Glutamatergic neuron (in vitro differentiated cells): ENCODE measurements around the gene EVPL. TPM values are rescaled to one million over a fixed set of nuclear protein-coding genes. Genes with fewer than 3 reads are reported as not detected.

Experiments
- DNase-seq: peaks from one replicate; pipeline ENCODE4 v3.0.0; 2022
- H3K27ac Mint-ChIP-seq: one replicate; pipeline ENCODE4 v1.8.0; 2020; ENCODE audit warnings: mild to moderate bottlenecking, mixed read lengths, inconsistent platforms; ENCODE audit not compliant: unreplicated experiment
- H3K27me3 Mint-ChIP-seq: one replicate; pipeline ENCODE4 v1.8.0; 2020; ENCODE audit warnings: mild to moderate bottlenecking, moderate library complexity, mixed read lengths, inconsistent platforms; ENCODE audit not compliant: unreplicated experiment
- H3K36me3 Mint-ChIP-seq: one replicate; pipeline ENCODE4 v1.8.0; 2020; ENCODE audit warnings: mild to moderate bottlenecking, mixed read lengths, inconsistent platforms; ENCODE audit not compliant: unreplicated experiment
- H3K4me1 Mint-ChIP-seq: one replicate; pipeline ENCODE4 v1.8.0; 2020; ENCODE audit warnings: mild to moderate bottlenecking, low read depth, mixed read lengths, inconsistent platforms; ENCODE audit not compliant: unreplicated experiment
- H3K4me3 Mint-ChIP-seq: one replicate; pipeline ENCODE4 v1.8.0; 2020; ENCODE audit warnings: mild to moderate bottlenecking, mixed read lengths, inconsistent platforms; ENCODE audit not compliant: unreplicated experiment
- H3K9me3 Mint-ChIP-seq: one replicate; pipeline ENCODE4 v1.8.0; 2020; ENCODE audit warnings: mild to moderate bottlenecking, moderate library complexity, mixed read lengths, inconsistent platforms; ENCODE audit not compliant: unreplicated experiment
- CTCF ChIP-seq: fragments of 200-600 bp; sonication (generic); IDR thresholded peaks from one replicate; pipeline ENCODE4 v1.5.0; 2021; ENCODE audit not compliant: partially characterized antibody, unreplicated experiment
- total RNA-seq: library from RNA; stranded (reverse); fragmentation: NEBNext Ultra II Directional; extraction: Animal tissue kit (Norgen Biotek cat#: 25700); gene quantifications from one replicate; pipeline ENCODE4 v1.2.1, GENCODE V29; 2021; ENCODE audit not compliant: unreplicated experiment

The EVPL gene
- total RNA-seq, 1 donor from 2014 or later = not detected

DNA sequence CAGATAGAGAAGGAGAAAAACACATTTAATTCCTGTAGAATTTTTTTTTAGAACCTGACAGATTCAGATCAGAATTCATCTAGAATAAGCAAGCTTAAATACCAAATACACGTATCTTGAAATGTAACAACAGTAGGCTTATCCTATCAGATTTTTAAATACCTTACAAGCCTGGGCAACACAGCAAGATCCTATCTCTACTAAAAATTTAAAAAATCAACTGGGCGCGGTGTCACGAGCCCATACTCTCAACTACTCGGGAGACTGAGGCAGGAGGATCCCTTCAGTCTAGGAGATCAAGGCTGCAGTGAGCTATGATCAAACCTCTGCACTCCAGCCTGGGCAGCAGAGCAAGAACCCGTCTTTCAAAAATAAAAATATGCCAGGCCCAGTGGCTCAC, 61.6 kb downstream of the EVPL start:
- no peak overlapping the region for H3K27ac Mint-ChIP-seq
- DNase-seq = no peak
- no peaks in the 10 kb centered on the region for H3K27me3 Mint-ChIP-seq
- no peaks in the 10 kb centered on the region for H3K36me3 Mint-ChIP-seq
- H3K4me3 Mint-ChIP-seq = no peak overlapping the region
- H3K9me3 Mint-ChIP-seq = no peaks in the 10 kb centered on the region
- H3K4me1 Mint-ChIP-seq = no peaks in the 10 kb centered on the region
- no peak for TF ChIP-seq CTCF

DNA sequence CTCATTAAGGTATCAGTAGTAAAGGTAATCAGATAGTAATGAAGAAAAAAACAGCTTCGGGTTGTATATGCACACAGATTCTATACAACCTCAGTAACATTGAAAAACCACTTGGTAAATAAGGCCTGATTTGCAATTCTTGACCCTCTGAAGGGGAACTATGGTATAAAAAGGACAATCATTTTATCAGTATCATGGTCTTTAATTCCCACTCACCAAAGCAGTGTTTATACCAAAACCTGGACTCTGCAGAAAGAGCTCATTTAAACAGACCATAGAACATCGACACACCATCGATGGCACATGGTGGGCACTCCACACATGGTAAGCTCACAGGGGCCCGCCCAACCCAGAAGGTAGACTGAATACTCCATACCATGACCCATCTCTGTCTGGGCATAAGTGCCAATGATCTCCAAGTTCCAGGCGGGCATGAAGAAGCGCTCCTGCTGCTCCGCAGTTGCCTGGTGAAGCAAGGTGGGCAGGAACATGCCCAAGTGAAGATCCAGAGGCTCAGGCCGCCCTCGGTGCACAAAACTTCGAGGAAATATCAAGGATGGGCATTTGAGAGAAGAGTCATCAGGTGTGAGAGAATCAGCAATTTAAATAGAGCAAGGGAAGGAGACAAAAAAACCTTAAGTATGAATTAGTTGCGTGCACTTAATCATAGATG, 67.1 kb downstream of the EVPL start:
- DNase-seq = no peak
- no peak overlapping the region for H3K27ac Mint-ChIP-seq
- TF ChIP-seq CTCF = no peak
- no peaks in the 10 kb centered on the region for H3K36me3 Mint-ChIP-seq
- H3K9me3 Mint-ChIP-seq = no peaks in the 10 kb centered on the region
- no peaks in the 10 kb centered on the region for H3K27me3 Mint-ChIP-seq
- H3K4me3 Mint-ChIP-seq = no peak overlapping the region
- H3K4me1 Mint-ChIP-seq = no peaks in the 10 kb centered on the region

- TF ChIP-seq CTCF = no peak
- Mint-ChIP-seq H3K4me3 (no peak overlapping the region), H3K27ac (no peak overlapping the region), H3K36me3 (no peaks in the 10 kb centered on the region), H3K4me1 (no peaks in the 10 kb centered on the region), H3K27me3 (no peaks in the 10 kb centered on the region), H3K9me3 (no peaks in the 10 kb centered on the region)
- no peak for DNase-seq
Measured at GRCh38 chr17:75959051-75959838, 67.9 kb downstream of the EVPL start.

Other genes starting within 250 kb of the EVPL start
- 65.5 TPM for gene UNK, start 242.5 kb downstream of the EVPL start, total RNA-seq
- gene UNC13D, start 182.9 kb downstream of the EVPL start, total RNA-seq = 2.4 TPM
- 111 TPM for gene WBP2, start 172.0 kb downstream of the EVPL start, total RNA-seq
- gene TRIM47, start 148.7 kb downstream of the EVPL start, total RNA-seq = 2.1 TPM
- 24.3 TPM for gene TRIM65, start 130.4 kb downstream of the EVPL start, total RNA-seq
- gene MRPL38, start 122.4 kb downstream of the EVPL start, total RNA-seq = 133 TPM
- 110 TPM for gene FBF1, start 86.3 kb downstream of the EVPL start, total RNA-seq
- gene ACOX1, start 48.1 kb downstream of the EVPL start, total RNA-seq = 52.9 TPM
- gene TEN1, start 48.1 kb downstream of the EVPL start, total RNA-seq = 8.5 TPM
- gene CDK3, start 26.5 kb downstream of the EVPL start, total RNA-seq = 7.1 TPM
- 48.4 TPM for gene SRP68, start 45.2 kb upstream of the EVPL start, total RNA-seq
- gene GALR2, start 47.5 kb upstream of the EVPL start, total RNA-seq = 3.3 TPM
- gene ZACN, start 51.9 kb upstream of the EVPL start, total RNA-seq = 1.9 TPM
- gene EXOC7, start 76.5 kb upstream of the EVPL start, total RNA-seq = 249 TPM
- not detected for gene FOXJ1, start 113.9 kb upstream of the EVPL start, total RNA-seq
- gene RNF157, start 213.2 kb upstream of the EVPL start, total RNA-seq = 17.8 TPM
- gene UBALD2, start 238.0 kb upstream of the EVPL start, total RNA-seq = 58.7 TPM